Measurements from ENCODE around the gene SLC39A10.

The SLC39A10 gene

DNA sequence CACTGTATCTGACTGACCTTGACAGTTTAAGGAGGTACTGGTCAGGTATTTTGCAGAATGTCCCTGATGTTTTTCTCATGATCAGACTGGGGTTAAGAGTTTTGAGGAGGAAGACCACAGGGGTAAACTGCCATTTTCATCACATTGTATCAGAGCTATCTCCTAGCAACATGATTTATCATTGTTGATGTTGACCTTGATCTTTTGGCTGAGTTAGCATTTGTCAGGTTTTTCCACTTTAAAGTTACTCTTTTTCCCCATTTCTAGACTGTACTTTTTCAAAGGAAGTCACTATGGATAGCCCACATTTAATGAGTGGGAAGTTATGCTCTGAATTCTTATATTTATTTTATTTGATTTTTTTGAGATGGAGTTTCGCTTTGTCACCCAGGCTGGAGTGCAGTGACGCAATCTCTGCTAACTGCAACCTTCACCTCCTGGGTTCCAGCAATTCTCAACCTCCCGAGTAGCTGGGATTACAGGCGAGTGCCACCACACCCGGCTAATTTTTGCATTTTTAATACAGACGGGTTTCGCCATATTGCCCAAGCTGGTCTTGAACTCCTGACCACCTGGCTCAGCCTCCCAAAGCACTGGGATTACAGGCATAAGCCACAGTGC is 17.7 kb upstream of the SLC39A10 start:
- Histone ChIP-seq H3K27me3 (ENCODE audit: control insufficient read depth in 3 of 3, insufficient read depth in 3 of 3, low read depth in 1 of 3, low read length in 3 of 3) (no peaks in the 10 kb centered on the region), H4K8ac (ENCODE audit: low read depth, low read length) (no peak overlapping the region), H3K4me2 (ENCODE audit: insufficient read depth, low read length, poor library complexity, severe bottlenecking) (no peak overlapping the region), H2BK120ac (ENCODE audit: low read depth, low read length) (no peak overlapping the region), H2BK5ac (ENCODE audit: low read length) (no peak overlapping the region), H3K23ac (ENCODE audit: low read depth, low read length, poor library complexity) (no peak overlapping the region), H3K9me3 (replicated peaks in 1 of 2; ENCODE audit: control insufficient read depth in 2 of 2, insufficient read depth in 1 of 2, low read depth in 1 of 2, low read length in 2 of 2) (no peaks in the 10 kb centered on the region), H3K4ac (ENCODE audit: low read length) (no peak overlapping the region), H3K27ac (replicated peaks; ENCODE audit: low read length) (no peak overlapping the region), H4K91ac (ENCODE audit: low read depth, low read length, poor library complexity) (no peak overlapping the region), H3K18ac (ENCODE audit: low read length) (no peak overlapping the region), H3K36me3 (replicated peaks in 1 of 2; ENCODE audit: control insufficient read depth in 2 of 2, insufficient read depth in 2 of 2, low read length in 2 of 2) (no peaks in the 10 kb centered on the region), H3K79me1 (ENCODE audit: low read depth, low read length) (no peaks in the 10 kb centered on the region), H3K14ac (ENCODE audit: low read length) (no peak overlapping the region), H2BK15ac (ENCODE audit: low read length) (no peak overlapping the region), H2BK12ac (ENCODE audit: low read length) (no peak overlapping the region), H3K4me1 (ENCODE audit: control insufficient read depth in 2 of 2, insufficient read depth in 1 of 2, low read depth in 1 of 2, low read length in 2 of 2) (peaks cover 0 to 4% of the 10 kb centered on the region in 2 donors), H2AK5ac (ENCODE audit: low read depth, low read length) (no peak overlapping the region), H3K9ac (ENCODE audit: low read depth, low read length, poor library complexity) (no peak overlapping the region), H2AFZ (ENCODE audit: low read length) (no peak overlapping the region), H3K4me3 (ENCODE audit: low read length in 2 of 2) (no peak overlapping the region)
- no peak for DNase-seq (ENCODE audit: low spot score)
- WGBS, 2 donors (ENCODE audit: extremely low coverage in 2 of 2, insufficient read length in 2 of 2, insufficient replicate concordance in 1 of 2), result no CpG with 5 or more reads among the region's 7 CpGs

DNA sequence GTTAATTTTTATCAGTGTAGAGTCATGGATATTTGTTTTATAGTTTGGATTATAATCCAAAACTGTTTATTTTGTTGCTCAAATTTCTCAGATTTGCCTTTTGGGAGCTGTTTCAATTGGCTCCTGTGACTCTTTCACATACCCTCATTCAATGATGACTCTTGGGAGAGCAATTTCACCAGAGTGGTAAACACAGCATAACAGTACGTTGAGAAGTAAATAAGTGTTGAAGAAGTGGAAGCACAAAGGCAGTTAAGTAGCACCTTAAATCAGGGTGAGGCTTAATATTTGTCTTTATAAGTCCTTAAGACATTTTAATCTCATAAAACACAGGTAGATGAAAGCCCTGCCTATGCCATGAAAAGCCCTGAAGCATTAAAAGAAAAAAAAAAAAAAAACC is 17.1 kb upstream of the SLC39A10 start:
- H2AK5ac ChIP-seq (ENCODE audit: low read depth, low read length), result no peak overlapping the region
- no peak overlapping the region for H3K27ac ChIP-seq (replicated peaks; ENCODE audit: low read length)
- no peaks in the 10 kb centered on the region for H3K27me3 ChIP-seq (ENCODE audit: control insufficient read depth in 3 of 3, insufficient read depth in 3 of 3, low read depth in 1 of 3, low read length in 3 of 3)
- H2BK5ac ChIP-seq (ENCODE audit: low read length), result no peak overlapping the region
- H3K23ac ChIP-seq (ENCODE audit: low read depth, low read length, poor library complexity), result no peak overlapping the region
- no peaks in the 10 kb centered on the region for H3K79me1 ChIP-seq (ENCODE audit: low read depth, low read length)
- no peak overlapping the region for H2BK120ac ChIP-seq (ENCODE audit: low read depth, low read length)
- DNase-seq (ENCODE audit: low spot score), result no peak
- H3K9me3 ChIP-seq (replicated peaks in 1 of 2; ENCODE audit: control insufficient read depth in 2 of 2, insufficient read depth in 1 of 2, low read depth in 1 of 2, low read length in 2 of 2), result no peaks in the 10 kb centered on the region
- no peaks in the 10 kb centered on the region for H3K36me3 ChIP-seq (replicated peaks in 1 of 2; ENCODE audit: control insufficient read depth in 2 of 2, insufficient read depth in 2 of 2, low read length in 2 of 2)
- no peak overlapping the region for H3K9ac ChIP-seq (ENCODE audit: low read depth, low read length, poor library complexity)
- no peak overlapping the region for H3K18ac ChIP-seq (ENCODE audit: low read length)
- H3K4me2 ChIP-seq (ENCODE audit: insufficient read depth, low read length, poor library complexity, severe bottlenecking), result no peak overlapping the region
- H2AFZ ChIP-seq (ENCODE audit: low read length), result no peak overlapping the region
- H4K91ac ChIP-seq (ENCODE audit: low read depth, low read length, poor library complexity), result no peak overlapping the region
- H3K4me3 ChIP-seq (ENCODE audit: low read length in 2 of 2), result no peak overlapping the region
- no CpG with 5 or more reads among the region's 1 CpG for WGBS, 2 donors (ENCODE audit: extremely low coverage in 2 of 2, insufficient read length in 2 of 2, insufficient replicate concordance in 1 of 2)
- H2BK15ac ChIP-seq (ENCODE audit: low read length), result no peak overlapping the region
- no peak overlapping the region for H3K4ac ChIP-seq (ENCODE audit: low read length)
- H4K8ac ChIP-seq (ENCODE audit: low read depth, low read length), result no peak overlapping the region
- H2BK12ac ChIP-seq (ENCODE audit: low read length), result no peak overlapping the region
- H3K4me1 ChIP-seq (ENCODE audit: control insufficient read depth in 2 of 2, insufficient read depth in 1 of 2, low read depth in 1 of 2, low read length in 2 of 2), result peaks cover 0 to 4% of the 10 kb centered on the region in 2 donors
- H3K14ac ChIP-seq (ENCODE audit: low read length), result no peak overlapping the region

GRCh38 chr2:195642027-195642678 is 14.9 kb upstream of the SLC39A10 start:
- Histone ChIP-seq H3K9ac (ENCODE audit: low read depth, low read length, poor library complexity) (no peak overlapping the region), H3K9me3 (replicated peaks in 1 of 2; ENCODE audit: control insufficient read depth in 2 of 2, insufficient read depth in 1 of 2, low read depth in 1 of 2, low read length in 2 of 2) (no peaks in the 10 kb centered on the region), H3K23ac (ENCODE audit: low read depth, low read length, poor library complexity) (no peak overlapping the region), H3K36me3 (replicated peaks in 1 of 2; ENCODE audit: control insufficient read depth in 2 of 2, insufficient read depth in 2 of 2, low read length in 2 of 2) (no peaks in the 10 kb centered on the region), H3K4me1 (ENCODE audit: control insufficient read depth in 2 of 2, insufficient read depth in 1 of 2, low read depth in 1 of 2, low read length in 2 of 2) (peaks cover 0 to 1% of the 10 kb centered on the region in 2 donors), H2BK120ac (ENCODE audit: low read depth, low read length) (no peak overlapping the region), H2AFZ (ENCODE audit: low read length) (no peak overlapping the region), H3K79me1 (ENCODE audit: low read depth, low read length) (no peaks in the 10 kb centered on the region), H3K27me3 (ENCODE audit: control insufficient read depth in 3 of 3, insufficient read depth in 3 of 3, low read depth in 1 of 3, low read length in 3 of 3) (peaks cover 0 to 3% (median 0%) of the 10 kb centered on the region in 3 experiments), H3K18ac (ENCODE audit: low read length) (no peak overlapping the region), H3K4me2 (ENCODE audit: insufficient read depth, low read length, poor library complexity, severe bottlenecking) (no peak overlapping the region), H3K4me3 (ENCODE audit: low read length in 2 of 2) (no peak overlapping the region), H2AK5ac (ENCODE audit: low read depth, low read length) (no peak overlapping the region), H3K4ac (ENCODE audit: low read length) (no peak overlapping the region), H4K91ac (ENCODE audit: low read depth, low read length, poor library complexity) (no peak overlapping the region), H4K8ac (ENCODE audit: low read depth, low read length) (no peak overlapping the region), H3K14ac (ENCODE audit: low read length) (no peak overlapping the region), H3K27ac (replicated peaks; ENCODE audit: low read length) (no peak overlapping the region), H2BK12ac (ENCODE audit: low read length) (no peak overlapping the region), H2BK15ac (ENCODE audit: low read length) (no peak overlapping the region), H2BK5ac (ENCODE audit: low read length) (no peak overlapping the region)
- no peak for DNase-seq (ENCODE audit: low spot score)
- WGBS, 2 donors (ENCODE audit: extremely low coverage in 2 of 2, insufficient read length in 2 of 2, insufficient replicate concordance in 1 of 2), result no CpG with 5 or more reads among the region's 5 CpGs

GRCh38 chr2:195642679-195643068 is 14.4 kb upstream of the SLC39A10 start:
- H3K27ac ChIP-seq (replicated peaks; ENCODE audit: low read length), result no peak overlapping the region
- no peak overlapping the region for H4K8ac ChIP-seq (ENCODE audit: low read depth, low read length)
- H2BK12ac ChIP-seq (ENCODE audit: low read length), result no peak overlapping the region
- no peak overlapping the region for H2BK15ac ChIP-seq (ENCODE audit: low read length)
- no peak overlapping the region for H2AFZ ChIP-seq (ENCODE audit: low read length)
- no peaks in the 10 kb centered on the region for H3K79me1 ChIP-seq (ENCODE audit: low read depth, low read length)
- H3K27me3 ChIP-seq (ENCODE audit: control insufficient read depth in 3 of 3, insufficient read depth in 3 of 3, low read depth in 1 of 3, low read length in 3 of 3), result peaks cover 0 to 3% (median 0%) of the 10 kb centered on the region in 3 experiments
- no peaks in the 10 kb centered on the region for H3K9me3 ChIP-seq (replicated peaks in 1 of 2; ENCODE audit: control insufficient read depth in 2 of 2, insufficient read depth in 1 of 2, low read depth in 1 of 2, low read length in 2 of 2)
- DNase-seq (ENCODE audit: low spot score), result no peak
- H3K4me3 ChIP-seq (ENCODE audit: low read length in 2 of 2), result no peak overlapping the region
- H3K4me2 ChIP-seq (ENCODE audit: insufficient read depth, low read length, poor library complexity, severe bottlenecking), result no peak overlapping the region
- no peak overlapping the region for H3K18ac ChIP-seq (ENCODE audit: low read length)
- no peak overlapping the region for H3K4ac ChIP-seq (ENCODE audit: low read length)
- peaks cover 0 to 1% of the 10 kb centered on the region in 2 donors for H3K4me1 ChIP-seq (ENCODE audit: control insufficient read depth in 2 of 2, insufficient read depth in 1 of 2, low read depth in 1 of 2, low read length in 2 of 2)
- H2BK5ac ChIP-seq (ENCODE audit: low read length), result no peak overlapping the region
- no peak overlapping the region for H2BK120ac ChIP-seq (ENCODE audit: low read depth, low read length)
- H3K23ac ChIP-seq (ENCODE audit: low read depth, low read length, poor library complexity), result no peak overlapping the region
- H3K36me3 ChIP-seq (replicated peaks in 1 of 2; ENCODE audit: control insufficient read depth in 2 of 2, insufficient read depth in 2 of 2, low read length in 2 of 2), result no peaks in the 10 kb centered on the region
- no peak overlapping the region for H3K9ac ChIP-seq (ENCODE audit: low read depth, low read length, poor library complexity)
- H2AK5ac ChIP-seq (ENCODE audit: low read depth, low read length), result no peak overlapping the region
- H3K14ac ChIP-seq (ENCODE audit: low read length), result no peak overlapping the region
- WGBS, 2 donors (ENCODE audit: extremely low coverage in 2 of 2, insufficient read length in 2 of 2, insufficient replicate concordance in 1 of 2), result no CpG with 5 or more reads among the region's 1 CpG
- H4K91ac ChIP-seq (ENCODE audit: low read depth, low read length, poor library complexity), result no peak overlapping the region
